Epithelial cell of esophagus (primary cell): Measurements from ENCODE around the gene IRF6.

Experiments
- DNase-seq: peaks from one replicate; pipeline ENCODE4 v3.0.0; 2010; ENCODE audit warnings: low read depth
- H3K4me3 ChIP-seq: 2 replicates; pipeline ENCODE4 v1.5.1; 2011; ENCODE audit warnings: mild to moderate bottlenecking, low read length, control low read depth
- CTCF ChIP-seq: IDR thresholded peaks from 2 replicates; pipeline ENCODE4 v1.5.1; 2011; ENCODE audit warnings: low read depth, mild to moderate bottlenecking, low read length, control low read depth, inconsistent platforms; ENCODE audit not compliant: insufficient read depth; ENCODE audit errors: missing control alignments

IRF6 gene

GRCh38 chr1:209756615-209757445 lies 49.1 kb downstream of the IRF6 start:
- no peak for DNase-seq
- H3K4me3 ChIP-seq: no peak overlapping the region
- TF ChIP-seq CTCF: no peak

- no peak for TF ChIP-seq CTCF
- DNase-seq: no peak
- H3K4me3 ChIP-seq: no peak within 1 kb of the TSS
Observed at GRCh38 chr1:209755926-209756614, 49.9 kb downstream of the IRF6 start, which contains the start of gene TRAF3IP3. Gene TRAF3IP3, plus strand, starts transcription at chr1:209756053. Its CDS starts 3,987 bp downstream, at chr1:209760040.

- no peak for TF ChIP-seq CTCF
Observed at GRCh38 chr1:209755256-209755655, 50.7 kb downstream of the IRF6 start.

GRCh38 chr1:209752890-209753289 lies 53.1 kb downstream of the IRF6 start:
- TF ChIP-seq CTCF: no peak
- no peak overlapping the region for H3K4me3 ChIP-seq
- DNase-seq: no peak

More at GRCh38 chr1:209755256-209755655, 50.7 kb downstream of the IRF6 start:
- no peak for DNase-seq
- no peak overlapping the region for H3K4me3 ChIP-seq

- TF ChIP-seq CTCF: no peak
- DNase-seq: no peak
Observed at GRCh38 chr1:209751627-209752231, 54.2 kb downstream of the IRF6 start.

GRCh38 chr1:209749670-209750323 lies 56.1 kb downstream of the IRF6 start:
- TF ChIP-seq CTCF: no peak
- no peak for DNase-seq
- no peak overlapping the region for H3K4me3 ChIP-seq

More at GRCh38 chr1:209751627-209752231, 54.2 kb downstream of the IRF6 start:
- H3K4me3 ChIP-seq: no peak overlapping the region
